HCT116 (cell line): ENCODE data around the gene MYL6B. TPM values are rescaled to one million over a fixed set of nuclear protein-coding genes. Genes with fewer than 3 reads are reported as not detected.
A peak's percentile ranks its signal among the peaks of the same experiment; 100 is the strongest.

ENCODE experiments used
- ATAC-seq: fragments of 200-7000 bp; cut with Tn5 transposase; 2 replicates; pipeline ENCODE4 v1.9.1; 2020; ENCODE audit warnings: mild to moderate bottlenecking, moderate library complexity
- BruUV-seq: library from RNA; stranded (reverse); fragments of 400-500 nt; replicated peaks from 2 replicates; lab custom pipeline; 2021; lab: Mats Ljungman, UMichigan
- CTCF ChIA-PET: fragments of 300-600 bp; sonication (Branson Sonifier 250); formaldehyde crosslinking; loops from one replicate; lab custom pipeline; 2021; ENCODE audit warnings: antibody characterized with exemption; lab: Charles Lee
- POLR2A ChIA-PET: fragments of 300-600, 350-600 bp; sonication (Branson Sonifier 250); formaldehyde crosslinking; loops from one replicate; lab custom pipeline; 2021; ENCODE audit warnings: antibody characterized with exemption; lab: Charles Lee
- RAD21 ChIA-PET, 2 experiments: fragments of 300-600 bp; sonication (Branson Sonifier 250); formaldehyde crosslinking; loops; one replicate each; lab custom pipeline; 2023; ENCODE audit warnings: low total read pairs in 2 of 2; ENCODE audit not compliant: uncharacterized antibody in 2 of 2, unreplicated experiment in 2 of 2, low non-redundant PET in 1 of 2; lab: Charles Lee
- DNase-seq: peaks from one replicate; pipeline ENCODE4 v3.0.0-alpha.2; 2010; ENCODE audit warnings: low read depth, low spot score
- H2AFZ ChIP-seq: fragments of 200-600 bp; shearing (Covaris generic), sonication (generic); 2 replicates; pipeline ENCODE4 v1.6.1; 2017; ENCODE audit warnings: low read depth, mixed run types, mixed read lengths, antibody characterized with exemption, low read length; ENCODE audit not compliant: poor library complexity, severe bottlenecking
- H3K27ac ChIP-seq: 2 replicates; pipeline ENCODE4 v1.5.1; 2012; ENCODE audit warnings: low read depth, low read length
- H3K27me3 ChIP-seq: fragments of 200-600 bp; sonication (generic); 2 replicates; pipeline ENCODE4 v1.6.1; 2016; ENCODE audit warnings: mixed run types, low read length, mixed read lengths; ENCODE audit not compliant: insufficient read depth
- H3K36me3 ChIP-seq, 2 experiments: fragments of 200-500 bp in 1 of 2; fragments of 200-600 bp in 1 of 2; sonication (Bioruptor generic) in 1 of 2; sonication (generic) in 1 of 2; 2 replicates each; pipeline versions ENCODE4 v1.5.1 to v1.6.1; 2014 to 2016; ENCODE audit warnings: low read length in 2 of 2, inconsistent platforms in 1 of 2, mixed read lengths in 1 of 2, mixed run types in 1 of 2; ENCODE audit not compliant: insufficient read depth in 2 of 2, control insufficient read depth in 1 of 2
- H3K4me1 ChIP-seq, 2 experiments: fragments of 200-600 bp in 1 of 2; sonication (generic) in 1 of 2; 2 replicates each; pipeline versions ENCODE4 v1.5.1 to v1.6.1; 2012 to 2017; ENCODE audit warnings: low read length in 2 of 2, inconsistent platforms in 1 of 2, mild to moderate bottlenecking in 1 of 2, mixed read lengths in 1 of 2, mixed run types in 1 of 2, moderate library complexity in 1 of 2; ENCODE audit not compliant: insufficient read depth in 2 of 2, control insufficient read depth in 1 of 2
- H3K4me2 ChIP-seq: fragments of 200-600 bp; sonication (generic); 2 replicates; pipeline ENCODE4 v1.6.1; 2017; ENCODE audit warnings: mixed run types, low read length, mixed read lengths
- H3K4me3 ChIP-seq, 2 experiments: fragments of 200-600 bp in 1 of 2; sonication (generic) in 1 of 2; replicated peaks in 1 of 2; 2 replicates each; pipeline ENCODE4 v1.5.1; 2011 to 2016; ENCODE audit warnings: low read length in 2 of 2, control low read depth in 1 of 2, low read depth in 1 of 2, mild to moderate bottlenecking in 1 of 2, mixed read lengths in 1 of 2, mixed run types in 1 of 2
- H3K79me2 ChIP-seq: fragments of 200-600 bp; sonication (generic); 2 replicates; pipeline ENCODE4 v1.6.1; 2017; ENCODE audit warnings: mild to moderate bottlenecking, mixed run types, low read length, moderate library complexity, mixed read lengths; ENCODE audit not compliant: insufficient read depth
- H3K9ac ChIP-seq: fragments of 200-600 bp; sonication (generic); 2 replicates; pipeline ENCODE4 v1.6.1; 2016; ENCODE audit warnings: low read length, mixed read lengths
- H3K9me2 ChIP-seq: fragments of 200-600 bp; sonication (generic), shearing (Covaris generic); 2 replicates; pipeline ENCODE4 v1.6.1; 2017; ENCODE audit warnings: mixed run types, mild to moderate bottlenecking, moderate library complexity; ENCODE audit not compliant: insufficient read depth
- H3K9me3 ChIP-seq, 2 experiments: fragments of 200-500 bp in 1 of 2; fragments of 200-600 bp in 1 of 2; sonication (Bioruptor generic) in 1 of 2; sonication (generic) in 1 of 2; 2 replicates each; pipeline ENCODE4 v1.6.1; 2014 to 2017; ENCODE audit warnings: low read length in 2 of 2, mixed read lengths in 2 of 2, inconsistent platforms in 1 of 2, low read depth in 1 of 2, mild to moderate bottlenecking in 1 of 2, mixed run types in 1 of 2, moderate library complexity in 1 of 2; ENCODE audit not compliant: control insufficient read depth in 1 of 2, insufficient read depth in 1 of 2
- H4K20me1 ChIP-seq: fragments of 200-600 bp; sonication (generic), shearing (Covaris generic); 2 replicates; pipeline ENCODE4 v1.6.1; 2017; ENCODE audit warnings: mixed run types, mild to moderate bottlenecking, moderate library complexity; ENCODE audit not compliant: insufficient read depth
- CBX3 ChIP-seq: IDR thresholded peaks from 2 replicates; pipeline ENCODE4 v1.6.1; 2012; ENCODE audit warnings: low read depth
- EGR1 ChIP-seq: IDR thresholded peaks from 2 replicates; pipeline ENCODE4 v1.6.1; 2012; ENCODE audit warnings: low read depth
- POLR2A ChIP-seq: IDR thresholded peaks from 2 replicates; pipeline ENCODE4 v1.7.0; 2011; ENCODE audit warnings: borderline replicate concordance; ENCODE audit not compliant: insufficient read depth, insufficient read length; ENCODE audit errors: extremely low read depth
- SIN3A ChIP-seq: IDR thresholded peaks from 2 replicates; pipeline ENCODE4 v1.6.1; 2012; ENCODE audit warnings: low read depth
- SRF ChIP-seq: IDR thresholded peaks from 2 replicates; pipeline ENCODE4 v1.6.1; 2012; ENCODE audit warnings: low read depth
- YY1 ChIP-seq: IDR thresholded peaks from 2 replicates; pipeline ENCODE4 v1.6.1; 2011; ENCODE audit warnings: low read length, low read depth, moderate library complexity, mild to moderate bottlenecking; ENCODE audit not compliant: insufficient replicate concordance; ENCODE audit errors: extremely low read depth
- ZNF274 ChIP-seq: fragments of 200-500 bp; sonication (Bioruptor generic); IDR thresholded peaks from 2 replicates; pipeline ENCODE4 v1.6.1; 2014; ENCODE audit warnings: mild to moderate bottlenecking, low read depth, low read length, inconsistent platforms
- intact Hi-C: fragments of 100-400 bp; cut with micrococcal nuclease; formaldehyde crosslinking; loops from 2 replicates; pipeline ENCODE4 v1.10.0; 2022
- total RNA-seq: library from RNA; stranded (reverse); gene quantifications from one replicate; pipeline ENCODE4 v1.2.1, GENCODE V29; 2021; ENCODE audit not compliant: unreplicated experiment
- TF ChIP-seq, protein P1 (sequence below): IDR thresholded peaks from 2 replicates; pipeline ENCODE4 v1.6.1; 2012
- TF ChIP-seq, protein P2 (sequence below): IDR thresholded peaks from 2 replicates; pipeline ENCODE4 v1.6.1; 2012
- TF ChIP-seq, protein P3 (sequence below): IDR thresholded peaks from 2 replicates; pipeline ENCODE4 v1.6.1; 2011; ENCODE audit warnings: mild to moderate bottlenecking, low read length, moderate library complexity; ENCODE audit not compliant: insufficient replicate concordance; ENCODE audit errors: extremely low read depth
- TF ChIP-seq, protein P4 (sequence below), 3 experiments: fragments of 200-600 bp in 1 of 3; sonication (generic) in 1 of 3; IDR thresholded peaks in 2 of 3; conservative IDR thresholded peaks in 1 of 3; 2 replicates each; pipeline ENCODE4 v1.5.1; 2012 to 2017; ENCODE audit warnings: low read depth in 2 of 3, low read length in 2 of 3, antibody characterized with exemption in 1 of 3, borderline replicate concordance in 1 of 3, control low read depth in 1 of 3, mild to moderate bottlenecking in 1 of 3, mixed read lengths in 1 of 3, mixed run types in 1 of 3, moderate library complexity in 1 of 3; ENCODE audit not compliant: insufficient read depth in 1 of 3

The MYL6B gene
- total RNA-seq, 1 experiment from 2014 or later, result 94.3 TPM

DNA sequence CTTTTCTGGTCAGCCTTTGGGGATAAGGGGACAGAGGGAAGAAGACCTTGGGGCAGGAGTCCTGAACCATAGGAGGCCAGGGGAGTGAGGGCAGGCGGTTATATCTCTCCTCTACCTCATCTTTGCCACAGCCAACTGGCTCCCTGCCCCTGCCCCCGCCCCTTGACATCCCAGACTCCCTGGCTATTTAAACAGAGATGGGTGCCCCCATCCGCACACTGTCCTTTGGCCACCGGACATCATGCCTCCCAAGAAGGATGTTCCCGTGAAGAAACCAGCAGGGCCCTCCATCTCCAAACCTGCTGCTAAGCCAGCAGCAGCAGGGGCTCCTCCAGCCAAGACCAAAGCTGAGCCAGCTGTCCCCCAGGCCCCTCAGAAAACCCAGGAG lies 1.3 kb downstream of the MYL6B start:
- no peaks in the 10 kb centered on the region for H3K9me2 ChIP-seq
- H3K27ac ChIP-seq, result no peak overlapping the region
- no peaks in the 10 kb centered on the region; a peak in 1 of 4 replicates for H3K36me3 ChIP-seq
- CTCF ChIA-PET, result no interaction called here
- peaks cover 18 to 30% of the 10 kb centered on the region in 2 experiments for H3K4me1 ChIP-seq
- H3K4me2 ChIP-seq, result peak overlapping the region; percentile 81
- H3K79me2 ChIP-seq, result peaks cover 6% of the 10 kb centered on the region
- H3K4me3 ChIP-seq, result peak overlapping the region in 1 of 2 experiments; percentile 71; a peak in 3 of 4 replicates
- intact Hi-C loops, result loop anchor here (2.0 kb wide), 1 partner anchor 25 kb away; the partner anchor contains the start of gene ESYT1
- H3K9me3 ChIP-seq, result no peaks in the 10 kb centered on the region
- BruUV-seq, result no TSS peak
- TF ChIP-seq EGR1, result no peak
- no peak for TF ChIP-seq POLR2A
- TF ChIP-seq, protein P1, sequence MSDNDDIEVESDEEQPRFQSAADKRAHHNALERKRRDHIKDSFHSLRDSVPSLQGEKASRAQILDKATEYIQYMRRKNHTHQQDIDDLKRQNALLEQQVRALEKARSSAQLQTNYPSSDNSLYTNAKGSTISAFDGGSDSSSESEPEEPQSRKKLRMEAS, result no peak
- TF ChIP-seq, protein P2, sequence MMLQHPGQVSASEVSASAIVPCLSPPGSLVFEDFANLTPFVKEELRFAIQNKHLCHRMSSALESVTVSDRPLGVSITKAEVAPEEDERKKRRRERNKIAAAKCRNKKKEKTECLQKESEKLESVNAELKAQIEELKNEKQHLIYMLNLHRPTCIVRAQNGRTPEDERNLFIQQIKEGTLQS, result no peak
- no peak for TF ChIP-seq SIN3A
- no peak for TF ChIP-seq ZNF274
- no peak for TF ChIP-seq SRF
- no peak for TF ChIP-seq YY1
- TF ChIP-seq CBX3, result no peak
- TF ChIP-seq, protein P3, sequence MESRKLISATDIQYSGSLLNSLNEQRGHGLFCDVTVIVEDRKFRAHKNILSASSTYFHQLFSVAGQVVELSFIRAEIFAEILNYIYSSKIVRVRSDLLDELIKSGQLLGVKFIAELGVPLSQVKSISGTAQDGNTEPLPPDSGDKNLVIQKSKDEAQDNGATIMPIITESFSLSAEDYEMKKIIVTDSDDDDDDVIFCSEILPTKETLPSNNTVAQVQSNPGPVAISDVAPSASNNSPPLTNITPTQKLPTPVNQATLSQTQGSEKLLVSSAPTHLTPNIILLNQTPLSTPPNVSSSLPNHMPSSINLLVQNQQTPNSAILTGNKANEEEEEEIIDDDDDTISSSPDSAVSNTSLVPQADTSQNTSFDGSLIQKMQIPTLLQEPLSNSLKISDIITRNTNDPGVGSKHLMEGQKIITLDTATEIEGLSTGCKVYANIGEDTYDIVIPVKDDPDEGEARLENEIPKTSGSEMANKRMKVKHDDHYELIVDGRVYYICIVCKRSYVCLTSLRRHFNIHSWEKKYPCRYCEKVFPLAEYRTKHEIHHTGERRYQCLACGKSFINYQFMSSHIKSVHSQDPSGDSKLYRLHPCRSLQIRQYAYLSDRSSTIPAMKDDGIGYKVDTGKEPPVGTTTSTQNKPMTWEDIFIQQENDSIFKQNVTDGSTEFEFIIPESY, result no peak
- TF ChIP-seq, protein P4, sequence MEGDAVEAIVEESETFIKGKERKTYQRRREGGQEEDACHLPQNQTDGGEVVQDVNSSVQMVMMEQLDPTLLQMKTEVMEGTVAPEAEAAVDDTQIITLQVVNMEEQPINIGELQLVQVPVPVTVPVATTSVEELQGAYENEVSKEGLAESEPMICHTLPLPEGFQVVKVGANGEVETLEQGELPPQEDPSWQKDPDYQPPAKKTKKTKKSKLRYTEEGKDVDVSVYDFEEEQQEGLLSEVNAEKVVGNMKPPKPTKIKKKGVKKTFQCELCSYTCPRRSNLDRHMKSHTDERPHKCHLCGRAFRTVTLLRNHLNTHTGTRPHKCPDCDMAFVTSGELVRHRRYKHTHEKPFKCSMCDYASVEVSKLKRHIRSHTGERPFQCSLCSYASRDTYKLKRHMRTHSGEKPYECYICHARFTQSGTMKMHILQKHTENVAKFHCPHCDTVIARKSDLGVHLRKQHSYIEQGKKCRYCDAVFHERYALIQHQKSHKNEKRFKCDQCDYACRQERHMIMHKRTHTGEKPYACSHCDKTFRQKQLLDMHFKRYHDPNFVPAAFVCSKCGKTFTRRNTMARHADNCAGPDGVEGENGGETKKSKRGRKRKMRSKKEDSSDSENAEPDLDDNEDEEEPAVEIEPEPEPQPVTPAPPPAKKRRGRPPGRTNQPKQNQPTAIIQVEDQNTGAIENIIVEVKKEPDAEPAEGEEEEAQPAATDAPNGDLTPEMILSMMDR (IDR thresholded peaks at IDR 0.05 in 2 of 3, conservative IDR thresholded peaks at IDR 0.05 in 1 of 3; ENCODE audit: borderline replicate concordance in 1 of 3, insufficient read depth in 1 of 3, low read depth in 2 of 3, low read length in 2 of 3), result no peak
- H3K27me3 ChIP-seq, result no peaks in the 10 kb centered on the region
- POLR2A ChIA-PET, result no interaction called here
- peak overlapping the region; percentile 80 for H3K9ac ChIP-seq
- ATAC-seq (no peak), DNase-seq (no peak)
- no peaks in the 10 kb centered on the region for H4K20me1 ChIP-seq
- H2AFZ ChIP-seq, result no peak overlapping the region
- RAD21 ChIA-PET, result no interaction called here
